Kidney tubule cell (primary cell): ENCODE measurements around the gene CCBE1.

Source experiments
- DNase-seq: peaks from one replicate; pipeline ENCODE4 v3.0.0-alpha.2; 2018; ENCODE audit warnings: low spot score

CCBE1 gene

DNA sequence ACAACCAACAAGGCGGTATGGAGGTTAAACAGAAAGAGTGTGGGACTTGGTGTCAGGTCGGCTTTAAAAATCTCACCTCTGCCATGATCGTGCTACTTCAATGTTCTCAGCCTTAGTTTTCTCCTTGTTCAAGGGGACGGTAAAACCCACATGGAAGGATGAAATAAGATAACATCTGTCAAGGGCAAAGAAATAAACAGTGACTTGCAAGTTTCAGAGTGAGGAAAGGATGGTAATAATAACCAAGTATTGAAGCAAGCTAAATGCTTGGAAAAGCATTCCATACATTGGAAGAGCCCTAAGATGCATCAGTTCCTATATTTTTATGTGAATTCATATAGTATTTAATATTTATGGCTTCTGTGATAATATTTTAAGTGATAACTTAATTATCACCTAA, 308.4 kb downstream of the CCBE1 start:
- DNase-seq = no peak

DNA sequence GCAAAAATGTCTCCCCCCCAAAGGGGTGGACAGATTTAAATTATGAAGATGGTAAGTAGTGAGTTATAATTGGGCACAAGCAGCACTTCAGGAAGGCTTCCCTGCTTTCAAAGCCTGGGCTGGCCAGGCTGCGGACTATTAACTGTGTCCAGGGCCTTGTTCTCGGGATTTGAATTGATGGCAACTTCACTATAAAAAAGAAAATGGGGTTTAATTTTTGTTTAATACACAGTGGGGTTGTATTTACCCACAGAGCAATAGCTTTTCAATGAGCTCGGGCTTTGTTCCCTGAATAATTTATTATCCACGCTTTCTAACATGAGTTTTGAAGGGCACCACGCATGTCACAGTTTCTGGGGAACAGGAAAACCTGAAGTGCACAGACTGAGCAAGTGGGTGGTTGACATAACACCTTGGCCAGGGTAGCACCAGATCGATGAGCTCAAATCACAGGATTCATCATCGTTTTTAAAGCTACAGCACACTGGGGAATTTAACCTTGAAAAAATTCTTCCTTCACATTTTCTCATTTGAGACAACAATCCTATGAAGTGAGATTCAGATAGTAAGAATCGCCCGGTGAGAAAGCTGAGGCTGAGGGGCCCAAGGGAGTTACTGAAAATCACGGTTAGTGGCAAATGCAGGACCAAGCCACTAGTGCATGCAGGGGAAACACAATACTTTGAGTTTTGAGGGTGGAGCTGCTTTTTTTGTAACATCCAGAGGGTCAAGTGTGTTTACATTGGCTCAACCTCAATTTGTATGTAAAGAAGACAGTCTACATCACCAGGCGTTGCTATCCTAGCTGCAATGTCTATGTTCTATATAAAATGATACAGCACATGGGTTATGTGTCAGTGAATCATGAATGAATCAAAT, 309.3 kb downstream of the CCBE1 start:
- no peak for DNase-seq

DNA sequence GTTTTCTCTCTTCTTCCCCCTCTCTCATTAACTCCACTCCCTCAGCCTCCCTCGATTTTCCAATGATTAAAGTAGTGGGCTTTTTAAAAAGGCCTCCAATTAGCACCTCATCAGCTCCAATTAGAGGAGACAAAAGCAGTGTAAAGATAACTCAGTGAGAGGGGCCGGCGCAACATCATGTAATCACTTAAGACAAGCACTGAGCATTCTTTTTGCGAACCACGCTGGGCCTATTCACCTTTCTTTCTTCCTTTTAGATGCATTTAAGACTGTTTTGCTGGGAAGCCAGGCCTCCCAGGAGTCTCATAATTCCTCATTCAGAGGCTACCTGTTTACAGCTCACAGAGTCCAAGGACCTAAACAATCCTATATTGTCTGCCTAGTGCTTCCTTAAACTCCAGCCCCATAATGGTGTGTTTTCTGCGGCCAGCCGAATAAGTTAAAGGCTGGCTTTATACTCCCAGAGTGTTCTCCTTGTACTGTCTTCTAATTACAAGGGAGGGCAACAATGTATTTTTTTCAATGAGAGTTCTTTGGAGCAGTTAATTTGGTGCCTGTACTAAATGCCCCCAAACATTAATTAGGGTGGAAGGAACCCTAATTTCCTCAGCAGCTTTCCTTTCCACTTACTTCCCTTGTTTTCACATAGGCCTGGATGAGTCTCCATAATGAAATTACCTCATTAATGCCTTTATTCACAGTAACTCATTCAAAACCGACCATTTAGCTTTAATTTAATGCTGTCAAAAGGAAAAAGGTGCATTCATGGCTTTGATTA, 310.1 kb downstream of the CCBE1 start:
- no peak for DNase-seq

DNA sequence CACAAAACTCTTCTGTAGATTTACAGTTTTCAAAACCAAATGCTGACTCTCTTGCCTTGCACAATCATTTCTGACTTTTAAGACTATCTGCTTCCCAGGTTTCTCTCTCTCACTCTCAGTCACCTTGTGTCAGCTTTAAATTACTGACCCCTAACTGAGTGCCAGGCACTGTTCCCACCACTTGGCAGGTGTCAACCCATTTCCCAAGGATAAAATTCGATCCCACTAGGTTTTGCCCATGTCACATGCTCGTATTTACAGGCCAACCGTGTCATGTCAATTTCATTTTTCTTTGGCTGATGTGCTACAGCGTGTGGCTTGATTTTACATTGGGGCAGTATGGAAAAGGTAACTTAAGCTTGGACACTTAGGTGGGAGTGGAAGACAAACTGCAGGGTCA, 312.0 kb downstream of the CCBE1 start:
- DNase-seq = no peak

DNA sequence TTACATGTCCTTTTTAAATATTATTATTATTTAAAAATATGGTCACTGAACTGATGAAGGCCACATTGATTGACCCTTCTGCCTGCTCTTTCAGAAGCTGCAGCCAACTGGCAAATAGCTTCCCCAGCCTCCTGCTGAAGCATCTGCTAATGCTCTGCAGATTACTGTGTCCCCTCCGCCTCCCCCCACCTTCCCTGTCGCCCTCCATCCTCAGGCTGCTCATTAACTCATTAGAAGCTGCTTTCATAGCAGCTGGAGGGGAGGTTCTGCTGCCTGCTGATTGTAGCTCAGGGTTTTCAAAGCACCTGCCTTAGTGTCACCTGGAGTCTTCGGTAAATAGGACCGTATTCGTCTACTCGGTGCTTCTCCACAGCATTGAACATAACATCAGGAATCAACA, 313.4 kb downstream of the CCBE1 start:
- no peak for DNase-seq

DNA sequence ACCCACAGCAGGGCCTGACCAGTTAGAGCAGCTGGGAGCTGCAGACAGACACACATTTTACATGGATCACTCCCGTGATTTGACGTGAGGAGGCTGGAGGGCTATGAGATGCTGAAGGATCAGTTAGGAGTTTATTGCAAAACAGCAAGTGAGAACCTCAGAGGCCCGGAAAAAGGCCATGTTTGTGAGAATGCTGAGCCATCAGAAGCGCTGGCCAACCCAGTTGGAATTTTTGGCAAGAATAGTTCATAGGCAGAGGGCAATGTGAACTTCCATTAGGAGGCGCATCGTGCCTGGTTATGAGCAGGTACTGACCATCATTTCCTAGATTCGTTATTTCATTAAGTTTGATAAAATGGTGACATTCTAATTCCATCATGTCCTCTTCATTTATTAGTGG, 314.8 kb downstream of the CCBE1 start:
- no peak for DNase-seq

DNA sequence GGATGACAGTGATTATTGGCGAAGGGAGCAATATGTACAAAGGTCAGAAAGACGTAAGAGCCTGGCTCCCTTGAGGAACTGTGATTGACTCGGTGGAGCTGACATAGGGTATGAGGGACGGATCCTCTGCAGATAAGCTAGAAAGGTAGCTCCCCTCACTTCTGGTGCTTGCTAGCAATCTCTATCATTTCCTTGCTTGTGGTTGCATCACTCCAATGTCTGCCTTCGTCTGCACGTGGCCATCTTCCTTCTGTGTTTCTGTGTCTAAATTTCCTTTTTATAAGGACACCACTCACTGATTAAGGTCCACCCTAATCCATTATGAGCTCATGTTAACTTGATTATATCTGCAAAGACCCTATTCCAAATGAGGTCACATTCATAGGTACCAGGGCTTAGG, 315.3 kb downstream of the CCBE1 start:
- no peak for DNase-seq
